Measurements from ENCODE around the gene DR1.

The DR1 gene

GRCh38 chr1:93394514-93394913, 48.8 kb downstream of the DR1 start:
- DNase-seq = no peak

DNA sequence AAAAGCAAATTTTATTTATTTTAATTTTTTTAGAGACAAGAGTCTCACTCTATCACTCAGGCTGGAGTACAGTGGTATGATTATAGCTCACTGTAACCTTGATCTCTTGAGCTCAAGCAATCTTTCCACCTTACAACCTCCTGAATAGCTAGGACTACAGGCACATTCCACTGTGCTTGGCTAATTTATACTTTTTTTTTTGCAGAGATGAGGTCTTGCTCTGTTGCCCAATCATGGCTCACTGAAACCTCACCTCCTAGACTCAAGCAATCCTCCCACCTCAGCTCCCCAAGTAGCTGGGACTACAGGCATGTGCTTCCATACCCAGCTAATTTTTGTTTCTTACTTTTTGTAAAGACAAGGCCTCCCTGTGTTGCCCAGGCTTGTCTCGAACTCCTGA, 49.5 kb downstream of the DR1 start:
- no peak for DNase-seq

DNA sequence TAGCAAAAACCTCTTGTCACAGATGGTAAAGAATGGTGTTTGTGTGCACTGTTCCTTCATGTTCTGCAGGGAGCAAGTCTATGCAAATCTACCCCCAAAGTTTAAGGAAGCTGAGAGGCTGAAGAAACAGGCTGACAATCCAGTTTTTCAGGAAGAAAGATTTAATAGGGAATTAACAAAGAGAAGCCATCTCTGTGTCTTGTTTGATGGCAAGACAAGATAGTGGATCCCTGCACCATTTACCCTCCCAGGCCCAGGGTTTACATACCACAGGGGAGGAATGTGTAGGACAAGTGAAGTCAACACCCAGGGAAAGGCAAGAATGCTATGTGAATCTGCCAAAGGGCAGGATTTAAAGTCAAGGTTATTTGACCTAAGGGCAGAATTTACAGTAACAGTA, 54.1 kb downstream of the DR1 start:
- peak; percentile 8 to 14 for DNase-seq

- DNase-seq = no peak
These were observed 62.5 kb downstream of the DR1 start for GRCh38 chr1:93408203-93408602.

DNA sequence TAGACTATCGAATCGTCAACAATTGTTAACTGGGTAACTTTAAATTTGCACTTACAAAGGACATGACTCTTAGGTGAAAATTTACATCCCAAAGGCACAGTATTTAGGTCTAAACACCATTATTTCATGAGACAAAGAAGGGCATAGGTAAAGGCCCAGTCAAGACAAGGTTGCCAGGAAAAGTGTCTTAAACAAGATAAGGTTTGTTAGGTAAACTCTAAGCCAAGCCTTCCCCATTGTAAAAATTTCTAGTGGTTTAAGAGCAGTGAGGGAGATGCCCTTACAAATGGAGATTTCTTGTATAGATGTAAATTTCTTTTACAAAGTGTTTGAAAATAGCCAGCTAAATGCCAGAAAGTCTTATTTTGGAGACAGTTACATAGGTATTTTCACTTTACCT, 65.3 kb downstream of the DR1 start:
- no peak for DNase-seq

DNA sequence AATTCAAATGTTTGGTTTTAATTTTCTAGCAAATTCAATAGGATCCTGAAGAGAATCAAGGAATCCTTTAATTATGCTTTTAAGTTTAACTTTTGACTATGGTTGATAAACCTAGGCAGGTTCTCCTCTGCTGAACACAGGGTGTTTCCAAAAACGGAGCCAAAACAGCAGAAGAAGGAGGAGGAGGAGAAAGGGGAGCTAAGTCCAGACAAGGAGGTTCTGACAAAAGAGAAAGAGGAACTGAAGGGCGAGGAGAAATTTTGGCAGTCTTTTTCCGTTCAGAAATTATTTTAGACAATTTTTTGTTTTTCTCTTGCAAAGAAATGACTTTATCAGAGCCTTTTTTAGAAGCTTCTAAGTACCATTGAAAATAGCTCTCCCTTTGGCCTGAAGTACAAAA, 69.0 kb downstream of the DR1 start:
- DNase-seq = peak in 1 of 2 donors; percentile 15

DNA sequence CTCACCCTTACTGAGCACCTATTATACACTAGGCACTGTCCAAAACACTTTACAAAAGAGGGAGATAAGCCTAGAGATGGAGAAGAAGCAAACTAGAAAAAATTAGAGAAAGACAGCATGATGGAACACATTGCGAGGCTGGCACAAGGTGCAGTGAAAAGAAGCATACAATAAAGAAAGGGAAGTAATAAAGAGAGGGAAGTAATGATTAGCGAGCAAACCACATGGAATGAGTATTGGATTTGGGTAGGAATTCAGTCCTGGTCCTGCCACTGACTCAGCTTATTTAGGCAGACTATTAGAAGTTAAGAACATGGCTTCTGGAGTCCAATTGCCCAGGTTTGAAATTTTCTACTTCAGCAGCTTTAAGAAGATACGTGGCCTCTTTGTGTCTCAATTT, 69.6 kb downstream of the DR1 start:
- no peak for DNase-seq

GRCh38 chr1:93416183-93416582, 70.5 kb downstream of the DR1 start:
- no peak for DNase-seq

Measured in inflammatory macrophage (primary cell).